ENCODE data around the gene TSC22D2. TPM values are rescaled to one million over a fixed set of nuclear protein-coding genes. Genes with fewer than 3 reads are reported as not detected.
"Not testable (repeated sequence)": the region's sequence is repeated elsewhere in the genome, so short reads cannot be mapped to it uniquely, and the experiment has no call there.

Gene TSC22D2
- total RNA-seq, 1 donor from 2014 or later = 15.9 TPM

GRCh38 chr3:150461399-150461798 lies 53.3 kb downstream of the TSC22D2 start:
- DNase-seq = no peak
- intact Hi-C loops (cut with DNase I) = no loop called here
- ATAC-seq (ENCODE audit: poor library complexity) = no peak

GRCh38 chr3:150462108-150462507 lies 54.0 kb downstream of the TSC22D2 start:
- ATAC-seq (ENCODE audit: poor library complexity) = no peak
- intact Hi-C loops (cut with DNase I) = no loop called here
- no peak for DNase-seq

- ATAC-seq (ENCODE audit: poor library complexity) (no peak), DNase-seq (no peak)
- intact Hi-C loops (cut with DNase I) = no loop called here
Observed at GRCh38 chr3:150464684-150465083, 56.6 kb downstream of the TSC22D2 start.

- no peak for ATAC-seq (ENCODE audit: poor library complexity)
Observed at GRCh38 chr3:150467381-150467780, 59.3 kb downstream of the TSC22D2 start.

GRCh38 chr3:150469031-150469930 lies 61.2 kb downstream of the TSC22D2 start:
- intact Hi-C loops (cut with DNase I) = no loop called here
- DNase-seq (no peak), ATAC-seq (ENCODE audit: poor library complexity) (peak; percentile 69)

More at GRCh38 chr3:150467381-150467780, 59.3 kb downstream of the TSC22D2 start:
- intact Hi-C loops (cut with DNase I) = no loop called here
- DNase-seq = no peak

GRCh38 chr3:150469931-150470740 lies 62.0 kb downstream of the TSC22D2 start:
- intact Hi-C loops (cut with DNase I) = no loop called here
- no peak for DNase-seq

GRCh38 chr3:150472421-150472820 lies 64.3 kb downstream of the TSC22D2 start:
- intact Hi-C loops (cut with DNase I) = no loop called here
- DNase-seq (no peak), ATAC-seq (ENCODE audit: poor library complexity) (no peak)

More at GRCh38 chr3:150469931-150470740, 62.0 kb downstream of the TSC22D2 start:
- ATAC-seq (ENCODE audit: poor library complexity) = no peak

GRCh38 chr3:150473161-150473560 lies 65.1 kb downstream of the TSC22D2 start:
- ATAC-seq (ENCODE audit: poor library complexity); intact Hi-C loops (cut with DNase I); DNase-seq: not testable (repeated sequence)

GRCh38 chr3:150479370-150479769 lies 71.3 kb downstream of the TSC22D2 start:
- ATAC-seq (ENCODE audit: poor library complexity) (no peak), DNase-seq (no peak)
- intact Hi-C loops (cut with DNase I) = no loop called here

GRCh38 chr3:150480877-150481276 lies 72.8 kb downstream of the TSC22D2 start:
- ATAC-seq (ENCODE audit: poor library complexity) = no peak
- intact Hi-C loops (cut with DNase I) = no loop called here
- DNase-seq = no peak

GRCh38 chr3:150483226-150483625 lies 75.1 kb downstream of the TSC22D2 start:
- intact Hi-C loops (cut with DNase I) = no loop called here
- DNase-seq = no peak
- ATAC-seq (ENCODE audit: poor library complexity) = no peak

- no peak for ATAC-seq (ENCODE audit: poor library complexity)
- no peak for DNase-seq
- intact Hi-C loops (cut with DNase I) = no loop called here
Observed at GRCh38 chr3:150484410-150484809, 76.3 kb downstream of the TSC22D2 start.

GRCh38 chr3:150488867-150489266 lies 80.8 kb downstream of the TSC22D2 start:
- ATAC-seq (ENCODE audit: poor library complexity) (no peak), DNase-seq (no peak)
- intact Hi-C loops (cut with DNase I) = no loop called here

GRCh38 chr3:150490277-150490986 lies 82.3 kb downstream of the TSC22D2 start:
- no peak for DNase-seq
- intact Hi-C loops (cut with DNase I) = loop anchor here (10.0 kb wide), 1 partner anchor 526 kb away; no protein-coding TSS in a partner anchor
- ATAC-seq (ENCODE audit: poor library complexity) = no peak

- DNase-seq (no peak), ATAC-seq (ENCODE audit: poor library complexity) (no peak)
- intact Hi-C loops (cut with DNase I) = loop anchor here (2.0 to 10.0 kb wide), 2 partner anchors 208 to 530 kb away; no protein-coding TSS in a partner anchor
Observed at GRCh38 chr3:150494411-150494977, 86.4 kb downstream of the TSC22D2 start.

GRCh38 chr3:150495149-150495548 lies 87.1 kb downstream of the TSC22D2 start:
- intact Hi-C loops (cut with DNase I) = loop anchor here (2.0 to 10.0 kb wide), 4 partner anchors 83 to 530 kb away; no protein-coding TSS in a partner anchor

GRCh38 chr3:150495563-150496168 lies 87.6 kb downstream of the TSC22D2 start:
- ATAC-seq (ENCODE audit: poor library complexity) (peak; percentile 62), DNase-seq (no peak)
- intact Hi-C loops (cut with DNase I) = loop anchor here (2.0 to 10.0 kb wide), 4 partner anchors 83 to 531 kb away; no protein-coding TSS in a partner anchor

More at GRCh38 chr3:150495149-150495548, 87.1 kb downstream of the TSC22D2 start:
- peak; percentile 38 for ATAC-seq (ENCODE audit: poor library complexity)
- DNase-seq = no peak

- intact Hi-C loops (cut with DNase I) = loop anchor here (5.0 to 10.0 kb wide), 3 partner anchors 86 to 533 kb away; no protein-coding TSS in a partner anchor
- DNase-seq (no peak), ATAC-seq (ENCODE audit: poor library complexity) (no peak)
Observed at GRCh38 chr3:150497956-150498355, 89.9 kb downstream of the TSC22D2 start.

All from Right ventricle myocardium superior (tissue), 1 donor.